MCF 10A (cell line): ENCODE measurements around the gene WTIP. TPM values are rescaled to one million over a fixed set of nuclear protein-coding genes. Genes with fewer than 3 reads are reported as not detected.

ENCODE experiments used
- BruUV-seq: library from RNA; stranded (reverse); fragments of 400-500 nt; replicated peaks from 2 replicates; lab custom pipeline; 2021; lab: Mats Ljungman, UMichigan
- CTCF ChIA-PET: fragments of 300-600 bp; sonication (Branson Sonifier 250); formaldehyde crosslinking; extraction: SDS; loops from one replicate; lab custom pipeline; 2021; ENCODE audit warnings: antibody characterized with exemption, inconsistent platforms; lab: Yijun Ruan, JAX
- POLR2A ChIA-PET: fragments of 300-600, 350-650 bp; sonication (Branson Sonifier 250); formaldehyde crosslinking; extraction: SDS; loops from one replicate; lab custom pipeline; 2020; ENCODE audit warnings: antibody characterized with exemption, inconsistent platforms; lab: Yijun Ruan, JAX
- DNase-seq: peaks from one replicate; pipeline ENCODE4 v3.0.0-alpha.2; 2018; ENCODE audit not compliant: unreplicated experiment
- H3K27ac Mint-ChIP-seq: one replicate; pipeline ENCODE4 v1.8.0; 2022; ENCODE audit warnings: mild to moderate bottlenecking, low read depth, mixed read lengths; ENCODE audit not compliant: unreplicated experiment
- H3K27me3 Mint-ChIP-seq: one replicate; pipeline ENCODE4 v1.8.0; 2022; ENCODE audit warnings: mixed read lengths; ENCODE audit not compliant: insufficient read depth, unreplicated experiment
- H3K36me3 Mint-ChIP-seq: one replicate; pipeline ENCODE4 v1.8.0; 2022; ENCODE audit warnings: mild to moderate bottlenecking, moderate library complexity, mixed read lengths; ENCODE audit not compliant: insufficient read depth, unreplicated experiment
- H3K4me1 Mint-ChIP-seq: one replicate; pipeline ENCODE4 v1.8.0; 2022; ENCODE audit warnings: mixed read lengths; ENCODE audit not compliant: insufficient read depth, unreplicated experiment
- H3K4me3 Mint-ChIP-seq: one replicate; pipeline ENCODE4 v1.8.0; 2022; ENCODE audit warnings: mild to moderate bottlenecking, moderate library complexity, mixed read lengths; ENCODE audit not compliant: unreplicated experiment
- H3K9me3 Mint-ChIP-seq: one replicate; pipeline ENCODE4 v1.8.0; 2022; ENCODE audit warnings: mixed read lengths; ENCODE audit not compliant: unreplicated experiment
- CTCF ChIP-seq: fragments of 200-600 bp; IDR thresholded peaks from one replicate; pipeline ENCODE4 v1.8.0; 2022; ENCODE audit warnings: antibody characterized with exemption, mild to moderate bottlenecking; ENCODE audit not compliant: unreplicated experiment
- intact Hi-C: fragments of 100-400 bp; cut with micrococcal nuclease; formaldehyde crosslinking; loops from 2 replicates; pipeline ENCODE4 v1.14.1; 2022
- total RNA-seq: library from RNA; stranded (reverse); gene quantifications from 2 replicates; pipeline ENCODE4 v1.2.3, GENCODE V29; 2022

The WTIP gene
- total RNA-seq, 1 experiment from 2014 or later = 22.6 TPM

DNA sequence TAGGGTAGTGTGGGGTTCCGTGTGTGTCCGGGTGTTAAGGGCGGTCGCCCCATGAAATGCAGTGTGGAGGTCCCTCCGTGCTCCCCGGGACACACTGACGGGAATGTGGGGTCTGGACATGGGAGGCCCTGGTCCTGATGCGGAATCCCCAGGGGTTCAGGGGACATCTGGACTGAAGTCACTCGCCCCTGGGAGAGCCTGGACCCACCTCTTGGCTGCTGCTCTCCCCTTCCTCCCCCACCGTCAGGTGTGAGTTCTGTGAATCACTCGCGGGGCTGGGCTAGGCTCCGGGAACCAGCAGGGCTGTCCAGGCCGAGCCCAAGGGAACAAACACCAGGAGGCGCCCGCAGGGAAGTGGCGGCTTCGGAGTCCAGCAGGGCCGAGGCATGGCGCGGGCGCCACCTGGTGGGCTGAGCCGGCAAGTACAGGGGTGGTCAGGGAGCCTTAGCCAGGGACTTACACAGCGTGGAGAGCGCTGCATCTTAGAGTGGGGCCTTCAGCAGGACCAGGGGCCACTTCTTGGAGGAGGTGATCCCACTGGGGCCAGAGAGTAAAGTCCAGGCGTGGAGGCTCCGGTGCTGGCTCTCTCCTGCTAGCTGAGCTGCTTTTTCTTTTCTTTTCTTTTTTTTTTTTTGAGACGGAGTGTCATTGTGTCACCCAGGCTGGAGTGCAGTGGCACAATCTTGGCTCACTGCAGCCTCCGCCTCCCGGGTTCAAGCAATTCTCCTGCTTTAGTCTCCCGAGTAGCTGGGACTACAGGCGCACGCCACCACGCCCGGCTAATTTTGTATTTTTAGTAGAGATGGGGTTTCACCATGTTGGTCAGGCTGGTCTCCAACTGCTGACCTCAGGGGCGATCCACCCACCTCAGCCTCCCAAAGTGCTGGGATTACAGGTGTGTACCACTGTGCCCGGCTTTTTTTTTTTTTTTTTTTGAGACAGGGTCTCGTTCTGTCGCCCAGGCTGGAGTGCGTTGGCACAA is 20.1 kb downstream of the WTIP start:
- Mint-ChIP-seq H3K27ac (no peak overlapping the region), H3K9me3 (no peaks in the 10 kb centered on the region), H3K27me3 (no peaks in the 10 kb centered on the region), H3K4me1 (peaks cover 6% of the 10 kb centered on the region), H3K4me3 (no peak overlapping the region), H3K36me3 (peaks cover 18% of the 10 kb centered on the region)
- peak; percentile 91 for DNase-seq
- no TSS peak for BruUV-seq
- intact Hi-C loops = loop anchor here (1.0 kb wide), 1 partner anchor 211 kb away; no protein-coding TSS in a partner anchor
- ChIA-PET POLR2A (interaction anchor here (0.7 kb wide), 1 partner anchor 29 kb away, joined by 3 read pairs; no protein-coding TSS in a partner anchor), CTCF (interaction anchor here (0.6 to 2.0 kb wide), 27 partner anchors 9 to 1140 kb away, joined by 3 to 10 read pairs (median 4); no protein-coding TSS in a partner anchor)
- TF ChIP-seq CTCF = peak; percentile 99

GRCh38 chr19:34502582-34503411 is 21.2 kb downstream of the WTIP start:
- BruUV-seq = no TSS peak
- DNase-seq = no peak
- peaks cover 17% of the 10 kb centered on the region for H3K36me3 Mint-ChIP-seq
- no peak overlapping the region for H3K4me3 Mint-ChIP-seq
- ChIA-PET CTCF (interaction anchor here (0.6 to 1.6 kb wide), 17 partner anchors 8 to 1849 kb away, joined by 3 to 6 read pairs (median 4); no protein-coding TSS in a partner anchor), POLR2A (interaction anchor here (0.6 kb wide), 1 partner anchor 37 kb away, joined by 3 read pairs; no protein-coding TSS in a partner anchor)
- no peak overlapping the region for H3K27ac Mint-ChIP-seq
- H3K9me3 Mint-ChIP-seq = no peaks in the 10 kb centered on the region
- H3K4me1 Mint-ChIP-seq = peaks cover 6% of the 10 kb centered on the region
- H3K27me3 Mint-ChIP-seq = no peaks in the 10 kb centered on the region
- TF ChIP-seq CTCF = no peak
- intact Hi-C loops = no loop called here

GRCh38 chr19:34503531-34504272 is 22.1 kb downstream of the WTIP start:
- H3K9me3 Mint-ChIP-seq = no peaks in the 10 kb centered on the region
- no peaks in the 10 kb centered on the region for H3K4me1 Mint-ChIP-seq
- H3K27ac Mint-ChIP-seq = no peak overlapping the region
- ChIA-PET POLR2A (interaction anchor here (0.6 kb wide), 1 partner anchor 36 kb away, joined by 3 read pairs; no protein-coding TSS in a partner anchor), CTCF (interaction anchor here (0.6 to 1.0 kb wide), 5 partner anchors 32 to 1848 kb away, joined by 3 read pairs; no protein-coding TSS in a partner anchor)
- DNase-seq = no peak
- no TSS peak for BruUV-seq
- no peak for TF ChIP-seq CTCF
- intact Hi-C loops = no loop called here
- no peaks in the 10 kb centered on the region for H3K27me3 Mint-ChIP-seq
- H3K4me3 Mint-ChIP-seq = no peak overlapping the region
- peaks cover 9% of the 10 kb centered on the region for H3K36me3 Mint-ChIP-seq
